ENCODE measurements around the gene FGD4.

GRCh38 chr12:32595251-32595650 is 195.9 kb downstream of the FGD4 start:
- TF ChIP-seq, protein P1, sequence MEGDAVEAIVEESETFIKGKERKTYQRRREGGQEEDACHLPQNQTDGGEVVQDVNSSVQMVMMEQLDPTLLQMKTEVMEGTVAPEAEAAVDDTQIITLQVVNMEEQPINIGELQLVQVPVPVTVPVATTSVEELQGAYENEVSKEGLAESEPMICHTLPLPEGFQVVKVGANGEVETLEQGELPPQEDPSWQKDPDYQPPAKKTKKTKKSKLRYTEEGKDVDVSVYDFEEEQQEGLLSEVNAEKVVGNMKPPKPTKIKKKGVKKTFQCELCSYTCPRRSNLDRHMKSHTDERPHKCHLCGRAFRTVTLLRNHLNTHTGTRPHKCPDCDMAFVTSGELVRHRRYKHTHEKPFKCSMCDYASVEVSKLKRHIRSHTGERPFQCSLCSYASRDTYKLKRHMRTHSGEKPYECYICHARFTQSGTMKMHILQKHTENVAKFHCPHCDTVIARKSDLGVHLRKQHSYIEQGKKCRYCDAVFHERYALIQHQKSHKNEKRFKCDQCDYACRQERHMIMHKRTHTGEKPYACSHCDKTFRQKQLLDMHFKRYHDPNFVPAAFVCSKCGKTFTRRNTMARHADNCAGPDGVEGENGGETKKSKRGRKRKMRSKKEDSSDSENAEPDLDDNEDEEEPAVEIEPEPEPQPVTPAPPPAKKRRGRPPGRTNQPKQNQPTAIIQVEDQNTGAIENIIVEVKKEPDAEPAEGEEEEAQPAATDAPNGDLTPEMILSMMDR (IDR thresholded peaks at IDR 0.05), result no peak
- TF ChIP-seq EP300 (IDR thresholded peaks at IDR 0.05), result no peak
